Endothelial cell of umbilical vein (primary cell): ENCODE results near the gene OOSP4A.

Experiments used
- CTCF ChIP-seq, 2 donors: IDR thresholded peaks; 1 replicate in 1 of 2; 2 replicates in 1 of 2; pipeline ENCODE4 v1.5.1; 2011; ENCODE audit warnings: low read length in 2 of 2, mild to moderate bottlenecking in 2 of 2, moderate library complexity in 2 of 2, control low read depth in 1 of 2, inconsistent platforms in 1 of 2, low read depth in 1 of 2; ENCODE audit not compliant: insufficient read depth in 1 of 2; ENCODE audit errors: extremely low read depth in 1 of 2
- EZH2 ChIP-seq: IDR thresholded peaks from 2 replicates; pipeline ENCODE4 v1.6.1; 2012; ENCODE audit warnings: borderline replicate concordance, low read depth, mild to moderate bottlenecking, moderate library complexity, low read length, inconsistent platforms; ENCODE audit not compliant: severe bottlenecking

- TF ChIP-seq CTCF (IDR thresholded peaks at IDR 0.05; ENCODE audit: extremely low read depth in 1 of 2, insufficient read depth in 1 of 2, low read depth in 1 of 2, low read length in 2 of 2) (no peak), EZH2 (no peak)
Observed at GRCh38 chr11:60003729-60004128, 39.9 kb downstream of the OOSP4A start.
